Transverse colon (tissue), 4 donors: ENCODE data around the gene HIVEP2.

Experiments used
- EP300 ChIP-seq: sonication (generic); formaldehyde crosslinking; IDR thresholded peaks from one replicate; pipeline ENCODE4 v1.6.1; 2017; ENCODE audit warnings: antibody characterized with exemption, low read depth
- POLR2A ChIP-seq: fragments of 450-650 bp; IDR thresholded peaks from one replicate; pipeline ENCODE4 v1.6.1; 2016; ENCODE audit warnings: antibody characterized with exemption, mild to moderate bottlenecking, moderate library complexity
- POLR2AphosphoS5 ChIP-seq, 3 donors: sonication (generic); formaldehyde crosslinking; IDR thresholded peaks; one replicate each; pipeline ENCODE4 v1.6.1; 2016; ENCODE audit warnings: antibody characterized with exemption in 3 of 3
- TF ChIP-seq, protein P1 (sequence below), 5 experiments: fragments of 200-600 bp in 3 of 5; fragments of 450-650 bp in 2 of 5; sonication (generic) in 3 of 5; IDR thresholded peaks; 1 replicate in 2 of 5; 2 replicates in 3 of 5; pipeline ENCODE4 v1.5.1; 2016 to 2017; ENCODE audit warnings: antibody characterized with exemption in 5 of 5, inconsistent platforms in 3 of 5, mild to moderate bottlenecking in 2 of 5, moderate library complexity in 1 of 5

GRCh38 chr6:142721215-142721920 is 223.6 kb downstream of the HIVEP2 start:
- TF ChIP-seq, protein P1, sequence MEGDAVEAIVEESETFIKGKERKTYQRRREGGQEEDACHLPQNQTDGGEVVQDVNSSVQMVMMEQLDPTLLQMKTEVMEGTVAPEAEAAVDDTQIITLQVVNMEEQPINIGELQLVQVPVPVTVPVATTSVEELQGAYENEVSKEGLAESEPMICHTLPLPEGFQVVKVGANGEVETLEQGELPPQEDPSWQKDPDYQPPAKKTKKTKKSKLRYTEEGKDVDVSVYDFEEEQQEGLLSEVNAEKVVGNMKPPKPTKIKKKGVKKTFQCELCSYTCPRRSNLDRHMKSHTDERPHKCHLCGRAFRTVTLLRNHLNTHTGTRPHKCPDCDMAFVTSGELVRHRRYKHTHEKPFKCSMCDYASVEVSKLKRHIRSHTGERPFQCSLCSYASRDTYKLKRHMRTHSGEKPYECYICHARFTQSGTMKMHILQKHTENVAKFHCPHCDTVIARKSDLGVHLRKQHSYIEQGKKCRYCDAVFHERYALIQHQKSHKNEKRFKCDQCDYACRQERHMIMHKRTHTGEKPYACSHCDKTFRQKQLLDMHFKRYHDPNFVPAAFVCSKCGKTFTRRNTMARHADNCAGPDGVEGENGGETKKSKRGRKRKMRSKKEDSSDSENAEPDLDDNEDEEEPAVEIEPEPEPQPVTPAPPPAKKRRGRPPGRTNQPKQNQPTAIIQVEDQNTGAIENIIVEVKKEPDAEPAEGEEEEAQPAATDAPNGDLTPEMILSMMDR (IDR thresholded peaks at IDR 0.05), result no peak
- no peak for TF ChIP-seq EP300
- TF ChIP-seq POLR2A, result no peak
- no peak for TF ChIP-seq POLR2AphosphoS5 (IDR thresholded peaks at IDR 0.05)
